ENCODE results near the gene MTX1.
A peak's percentile ranks its signal among the peaks of the same experiment; 100 is the strongest.

Gene MTX1

DNA sequence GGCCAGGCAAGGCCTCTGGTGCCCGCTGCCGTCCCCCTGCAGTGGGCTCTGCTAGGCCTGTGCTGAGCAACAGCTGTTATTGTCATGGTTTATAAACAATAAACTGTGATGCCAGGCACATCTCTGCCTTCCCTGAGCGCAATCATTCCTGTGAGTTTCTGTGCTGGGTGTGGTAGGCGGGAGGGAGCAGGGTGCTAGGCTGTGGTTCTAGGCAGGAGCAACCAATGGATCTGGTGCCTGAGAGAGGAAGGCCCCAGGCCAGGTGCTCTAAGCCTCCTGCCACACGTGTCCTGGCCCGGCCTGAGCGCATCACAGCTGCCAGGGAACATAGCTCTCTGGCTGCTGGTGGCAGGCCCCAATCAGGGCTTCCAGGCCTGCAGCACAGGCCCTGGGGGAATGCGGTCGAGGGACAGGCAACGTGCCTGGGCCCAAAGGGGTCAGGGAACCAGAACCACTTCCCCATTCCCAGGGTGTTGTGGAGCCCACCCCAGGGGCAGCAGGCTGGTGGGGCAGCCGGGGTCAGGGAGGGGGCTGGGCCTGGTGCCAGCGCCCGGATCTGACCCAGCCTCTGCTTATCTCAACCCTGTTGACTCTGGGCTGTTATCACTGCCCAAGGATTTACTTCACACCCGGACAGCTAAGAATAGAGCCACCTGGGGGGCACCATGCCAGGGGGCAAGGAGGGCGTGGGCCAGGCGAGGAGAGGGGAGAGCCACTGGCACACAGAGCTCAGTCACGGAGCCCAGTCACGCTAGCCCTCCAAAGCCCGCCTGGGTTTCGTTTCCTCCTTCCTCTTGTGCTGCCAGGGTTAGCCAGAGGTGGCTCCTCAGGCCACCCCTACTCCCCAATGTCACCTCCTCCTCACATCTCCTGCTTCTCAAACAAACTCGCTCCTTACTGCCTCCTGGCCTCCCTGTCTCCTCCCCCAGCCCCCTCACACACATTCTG lies 23.4 kb upstream of the MTX1 start:
- ATAC-seq, result peak; percentile 14
- no peak for TF ChIP-seq ZC3H10 (CRISPR knock-in tag; IDR thresholded peaks at IDR 0.05)
- TF ChIP-seq OSR1 (CRISPR knock-in tag; IDR thresholded peaks at IDR 0.05), result no peak
- TF ChIP-seq TCF4 (CRISPR knock-in tag; IDR thresholded peaks at IDR 0.05; ENCODE audit: borderline replicate concordance), result no peak
- no peak for TF ChIP-seq ZNF70 (CRISPR knock-in tag; IDR thresholded peaks at IDR 0.05)
- TF ChIP-seq SNAI2 (CRISPR knock-in tag; IDR thresholded peaks at IDR 0.05), result no peak
- no peak for TF ChIP-seq ISL1 (CRISPR knock-in tag; IDR thresholded peaks at IDR 0.05)
- no peak for TF ChIP-seq RARB (CRISPR knock-in tag; IDR thresholded peaks at IDR 0.05)
- TF ChIP-seq ESRRG (CRISPR knock-in tag; IDR thresholded peaks at IDR 0.05), result no peak
- TF ChIP-seq ZNF8 (CRISPR knock-in tag; IDR thresholded peaks at IDR 0.05), result no peak
- no peak for TF ChIP-seq PPARA (CRISPR knock-in tag; IDR thresholded peaks at IDR 0.05; ENCODE audit: borderline replicate concordance)
- TF ChIP-seq ZFP30 (CRISPR knock-in tag; IDR thresholded peaks at IDR 0.05), result no peak
- no peak for TF ChIP-seq TSHZ2 (CRISPR knock-in tag; IDR thresholded peaks at IDR 0.05)
- no peak for TF ChIP-seq TOX (CRISPR knock-in tag; IDR thresholded peaks at IDR 0.05; ENCODE audit: borderline replicate concordance)
- TF ChIP-seq, protein P1, sequence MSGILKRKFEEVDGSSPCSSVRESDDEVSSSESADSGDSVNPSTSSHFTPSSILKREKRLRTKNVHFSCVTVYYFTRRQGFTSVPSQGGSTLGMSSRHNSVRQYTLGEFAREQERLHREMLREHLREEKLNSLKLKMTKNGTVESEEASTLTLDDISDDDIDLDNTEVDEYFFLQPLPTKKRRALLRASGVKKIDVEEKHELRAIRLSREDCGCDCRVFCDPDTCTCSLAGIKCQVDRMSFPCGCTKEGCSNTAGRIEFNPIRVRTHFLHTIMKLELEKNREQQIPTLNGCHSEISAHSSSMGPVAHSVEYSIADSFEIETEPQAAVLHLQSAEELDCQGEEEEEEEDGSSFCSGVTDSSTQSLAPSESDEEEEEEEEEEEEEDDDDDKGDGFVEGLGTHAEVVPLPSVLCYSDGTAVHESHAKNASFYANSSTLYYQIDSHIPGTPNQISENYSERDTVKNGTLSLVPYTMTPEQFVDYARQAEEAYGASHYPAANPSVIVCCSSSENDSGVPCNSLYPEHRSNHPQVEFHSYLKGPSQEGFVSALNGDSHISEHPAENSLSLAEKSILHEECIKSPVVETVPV (CRISPR knock-in tag; IDR thresholded peaks at IDR 0.05), result no peak
- TF ChIP-seq, protein P2, sequence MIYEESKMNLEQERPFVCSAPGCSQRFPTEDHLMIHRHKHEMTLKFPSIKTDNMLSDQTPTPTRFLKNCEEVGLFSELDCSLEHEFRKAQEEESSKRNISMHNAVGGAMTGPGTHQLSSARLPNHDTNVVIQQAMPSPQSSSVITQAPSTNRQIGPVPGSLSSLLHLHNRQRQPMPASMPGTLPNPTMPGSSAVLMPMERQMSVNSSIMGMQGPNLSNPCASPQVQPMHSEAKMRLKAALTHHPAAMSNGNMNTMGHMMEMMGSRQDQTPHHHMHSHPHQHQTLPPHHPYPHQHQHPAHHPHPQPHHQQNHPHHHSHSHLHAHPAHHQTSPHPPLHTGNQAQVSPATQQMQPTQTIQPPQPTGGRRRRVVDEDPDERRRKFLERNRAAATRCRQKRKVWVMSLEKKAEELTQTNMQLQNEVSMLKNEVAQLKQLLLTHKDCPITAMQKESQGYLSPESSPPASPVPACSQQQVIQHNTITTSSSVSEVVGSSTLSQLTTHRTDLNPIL (CRISPR knock-in tag; IDR thresholded peaks at IDR 0.05; ENCODE audit: low read depth), result no peak
- TF ChIP-seq CSDC2 (CRISPR knock-in tag; IDR thresholded peaks at IDR 0.05), result no peak
- TF ChIP-seq, protein P3, sequence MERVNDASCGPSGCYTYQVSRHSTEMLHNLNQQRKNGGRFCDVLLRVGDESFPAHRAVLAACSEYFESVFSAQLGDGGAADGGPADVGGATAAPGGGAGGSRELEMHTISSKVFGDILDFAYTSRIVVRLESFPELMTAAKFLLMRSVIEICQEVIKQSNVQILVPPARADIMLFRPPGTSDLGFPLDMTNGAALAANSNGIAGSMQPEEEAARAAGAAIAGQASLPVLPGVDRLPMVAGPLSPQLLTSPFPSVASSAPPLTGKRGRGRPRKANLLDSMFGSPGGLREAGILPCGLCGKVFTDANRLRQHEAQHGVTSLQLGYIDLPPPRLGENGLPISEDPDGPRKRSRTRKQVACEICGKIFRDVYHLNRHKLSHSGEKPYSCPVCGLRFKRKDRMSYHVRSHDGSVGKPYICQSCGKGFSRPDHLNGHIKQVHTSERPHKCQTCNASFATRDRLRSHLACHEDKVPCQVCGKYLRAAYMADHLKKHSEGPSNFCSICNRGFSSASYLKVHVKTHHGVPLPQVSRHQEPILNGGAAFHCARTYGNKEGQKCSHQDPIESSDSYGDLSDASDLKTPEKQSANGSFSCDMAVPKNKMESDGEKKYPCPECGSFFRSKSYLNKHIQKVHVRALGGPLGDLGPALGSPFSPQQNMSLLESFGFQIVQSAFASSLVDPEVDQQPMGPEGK (CRISPR knock-in tag; IDR thresholded peaks at IDR 0.05; ENCODE audit: borderline replicate concordance), result no peak
- no peak for TF ChIP-seq ARNTL (CRISPR knock-in tag; IDR thresholded peaks at IDR 0.05; ENCODE audit: borderline replicate concordance, low read depth)

DNA sequence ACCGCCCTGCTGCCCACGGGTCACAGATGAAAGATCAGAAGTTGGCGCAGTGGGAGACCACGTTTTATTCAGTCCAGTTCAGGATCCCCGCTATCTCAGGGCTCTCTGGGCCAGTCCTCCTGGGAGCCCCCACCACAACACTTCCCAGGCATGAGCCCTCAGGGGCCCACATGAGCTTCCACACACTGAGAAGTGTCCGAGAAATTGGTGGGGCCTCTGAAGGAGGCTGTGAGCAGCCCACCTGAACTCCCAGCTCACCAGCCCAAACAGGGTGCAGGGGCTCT lies 22.8 kb upstream of the MTX1 start:
- ATAC-seq, result no peak
- TF ChIP-seq ISL1 (CRISPR knock-in tag; IDR thresholded peaks at IDR 0.05) (no peak), TCF4 (CRISPR knock-in tag; IDR thresholded peaks at IDR 0.05; ENCODE audit: borderline replicate concordance) (no peak), SNAI2 (CRISPR knock-in tag; IDR thresholded peaks at IDR 0.05) (no peak), ARNTL (CRISPR knock-in tag; IDR thresholded peaks at IDR 0.05; ENCODE audit: borderline replicate concordance, low read depth) (no peak), ZNF70 (CRISPR knock-in tag; IDR thresholded peaks at IDR 0.05) (no peak), CSDC2 (CRISPR knock-in tag; IDR thresholded peaks at IDR 0.05) (no peak), RARB (CRISPR knock-in tag; IDR thresholded peaks at IDR 0.05) (no peak), BACH2 (CRISPR knock-in tag; IDR thresholded peaks at IDR 0.05; ENCODE audit: borderline replicate concordance) (no peak)
- TF ChIP-seq, protein P4, sequence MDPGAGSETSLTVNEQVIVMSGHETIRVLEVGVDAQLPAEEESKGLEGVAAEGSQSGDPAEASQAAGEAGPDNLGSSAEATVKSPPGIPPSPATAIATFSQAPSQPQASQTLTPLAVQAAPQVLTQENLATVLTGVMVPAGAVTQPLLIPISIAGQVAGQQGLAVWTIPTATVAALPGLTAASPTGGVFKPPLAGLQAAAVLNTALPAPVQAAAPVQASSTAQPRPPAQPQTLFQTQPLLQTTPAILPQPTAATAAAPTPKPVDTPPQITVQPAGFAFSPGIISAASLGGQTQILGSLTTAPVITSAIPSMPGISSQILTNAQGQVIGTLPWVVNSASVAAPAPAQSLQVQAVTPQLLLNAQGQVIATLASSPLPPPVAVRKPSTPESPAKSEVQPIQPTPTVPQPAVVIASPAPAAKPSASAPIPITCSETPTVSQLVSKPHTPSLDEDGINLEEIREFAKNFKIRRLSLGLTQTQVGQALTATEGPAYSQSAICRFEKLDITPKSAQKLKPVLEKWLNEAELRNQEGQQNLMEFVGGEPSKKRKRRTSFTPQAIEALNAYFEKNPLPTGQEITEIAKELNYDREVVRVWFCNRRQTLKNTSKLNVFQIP (CRISPR knock-in tag; IDR thresholded peaks at IDR 0.05; ENCODE audit: borderline replicate concordance, low read depth), result no peak
- TF ChIP-seq, protein P1 (CRISPR knock-in tag; IDR thresholded peaks at IDR 0.05), result no peak
